Stimulated activated naive B cell treated with anti-CD40 and anti-IgM and Interleukin-4, amounts not matched to agents 10 μg/mL and 1 μg/mL and 100 μg/mL, for 72 hours (primary cell): Measurements from ENCODE around the gene TMED10.

ENCODE experiments used
- ATAC-seq, 2 donors: fragments of 150-1000 bp; cut with Tn5 transposase; replicated peaks; 2 replicates each; pipeline ENCODE4 v1.10.0; 2021; ENCODE audit warnings: moderate library complexity in 1 of 2
- DNase-seq: peaks from one replicate; pipeline ENCODE4 v3.0.0; 2021
- H3K27ac Mint-ChIP-seq: one replicate; pipeline ENCODE4 v1.8.0; 2022; ENCODE audit warnings: mild to moderate bottlenecking, mixed read lengths
- H3K27me3 Mint-ChIP-seq, 2 donors: one replicate each; pipeline ENCODE4 v1.8.0; 2022; ENCODE audit warnings: mixed read lengths in 2 of 2
- H3K36me3 Mint-ChIP-seq, 2 donors: one replicate each; pipeline ENCODE4 v1.8.0; 2022; ENCODE audit warnings: mixed read lengths in 2 of 2, mild to moderate bottlenecking in 1 of 2
- H3K4me1 Mint-ChIP-seq, 2 donors: one replicate each; pipeline ENCODE4 v1.8.0; 2022; ENCODE audit warnings: mixed read lengths in 2 of 2, mild to moderate bottlenecking in 1 of 2
- H3K4me3 Mint-ChIP-seq, 2 donors: one replicate each; pipeline ENCODE4 v1.8.0; 2022; ENCODE audit warnings: mild to moderate bottlenecking in 2 of 2, mixed read lengths in 2 of 2, moderate library complexity in 1 of 2
- H3K9me3 Mint-ChIP-seq, 2 donors: one replicate each; pipeline ENCODE4 v1.8.0; 2022; ENCODE audit warnings: mixed read lengths in 2 of 2, mild to moderate bottlenecking in 1 of 2

TMED10 gene

DNA sequence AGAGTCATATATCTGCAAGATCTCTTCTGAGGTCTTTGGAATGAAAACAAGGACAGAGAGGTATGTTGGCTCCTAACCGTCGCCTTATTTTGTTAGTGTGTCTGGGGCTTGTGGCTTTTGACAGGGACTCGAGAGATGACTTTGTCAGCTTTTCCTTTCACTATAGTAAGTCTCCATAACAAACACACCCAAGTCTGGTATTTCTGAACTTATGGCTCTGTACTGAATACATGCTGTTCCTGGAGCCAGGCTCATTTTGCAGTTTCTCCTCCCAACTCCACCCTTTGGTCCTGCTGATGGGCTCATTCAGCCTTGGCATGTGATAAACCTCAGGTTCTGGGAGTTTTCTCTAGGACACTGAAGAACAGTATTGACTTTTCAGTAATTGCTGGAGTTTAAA, 27.7 kb upstream of the TMED10 start:
- Mint-ChIP-seq H3K27ac (no peak overlapping the region), H3K27me3 (no peaks in the 10 kb centered on the region), H3K4me1 (peaks cover 5 to 6% of the 10 kb centered on the region in 2 donors), H3K4me3 (no peak overlapping the region), H3K36me3 (no peaks in the 10 kb centered on the region), H3K9me3 (no peaks in the 10 kb centered on the region)
- no peak for ATAC-seq
- DNase-seq: no peak

- H3K27ac Mint-ChIP-seq: no peak overlapping the region
- DNase-seq: no peak
- peak in 1 of 2 donors; percentile 51 for ATAC-seq
Observed at GRCh38 chr14:75202657-75203056, 26.2 kb upstream of the TMED10 start.

GRCh38 chr14:75201087-75201486, 24.7 kb upstream of the TMED10 start:
- no peak overlapping the region for H3K4me3 Mint-ChIP-seq
- peaks cover 13 to 24% of the 10 kb centered on the region in 2 donors for H3K4me1 Mint-ChIP-seq
- no peak for ATAC-seq
- H3K27me3 Mint-ChIP-seq: no peaks in the 10 kb centered on the region
- H3K27ac Mint-ChIP-seq: no peak overlapping the region
- no peak for DNase-seq
- peaks cover 0 to 1% of the 10 kb centered on the region in 2 donors for H3K9me3 Mint-ChIP-seq
- H3K36me3 Mint-ChIP-seq: no peaks in the 10 kb centered on the region

More at GRCh38 chr14:75202657-75203056, 26.2 kb upstream of the TMED10 start:
- no peaks in the 10 kb centered on the region for H3K27me3 Mint-ChIP-seq
- no peaks in the 10 kb centered on the region for H3K36me3 Mint-ChIP-seq
- peaks cover 7 to 16% of the 10 kb centered on the region in 2 donors for H3K4me1 Mint-ChIP-seq
- H3K4me3 Mint-ChIP-seq: no peak overlapping the region
- H3K9me3 Mint-ChIP-seq: no peaks in the 10 kb centered on the region

GRCh38 chr14:75200451-75200850, 24.0 kb upstream of the TMED10 start:
- Mint-ChIP-seq H3K36me3 (no peaks in the 10 kb centered on the region), H3K4me1 (peaks cover 13 to 26% of the 10 kb centered on the region in 2 donors), H3K4me3 (no peak overlapping the region), H3K27me3 (no peaks in the 10 kb centered on the region), H3K27ac (no peak overlapping the region), H3K9me3 (peaks cover 0 to 1% of the 10 kb centered on the region in 2 donors)
- ATAC-seq: no peak
- DNase-seq: no peak

GRCh38 chr14:75198291-75198933, 22.0 kb upstream of the TMED10 start:
- no peaks in the 10 kb centered on the region for H3K27me3 Mint-ChIP-seq
- H3K4me1 Mint-ChIP-seq: peaks cover 13 to 26% of the 10 kb centered on the region in 2 donors
- H3K27ac Mint-ChIP-seq: no peak overlapping the region
- H3K4me3 Mint-ChIP-seq: no peak overlapping the region
- no peak for DNase-seq
- no peak for ATAC-seq
- no peaks in the 10 kb centered on the region for H3K36me3 Mint-ChIP-seq
- peaks cover 0 to 1% of the 10 kb centered on the region in 2 donors for H3K9me3 Mint-ChIP-seq

DNA sequence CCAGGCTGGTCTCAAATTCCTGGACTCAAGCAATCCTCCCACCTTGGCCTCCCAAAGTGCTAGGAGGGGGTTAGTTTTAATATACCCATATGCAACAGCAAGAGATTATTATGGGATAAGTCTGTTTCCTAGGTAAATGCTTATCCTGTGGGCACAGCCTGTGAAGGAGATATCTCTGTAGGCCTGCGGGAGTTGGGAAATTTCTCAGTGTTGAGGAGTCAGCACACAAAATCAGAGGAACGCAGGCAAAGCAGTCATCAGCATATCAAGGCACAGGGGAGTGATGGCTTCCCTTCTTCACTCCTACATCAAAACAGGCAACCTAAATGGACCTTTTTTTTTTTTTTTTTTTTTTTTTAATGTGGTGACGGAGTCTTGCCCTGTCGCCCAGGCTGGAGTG, 20.9 kb upstream of the TMED10 start:
- Mint-ChIP-seq H3K4me3 (no peak overlapping the region), H3K36me3 (no peaks in the 10 kb centered on the region), H3K9me3 (peaks cover 0 to 1% of the 10 kb centered on the region in 2 donors), H3K4me1 (peaks cover 10 to 21% of the 10 kb centered on the region in 2 donors), H3K27ac (no peak overlapping the region), H3K27me3 (no peaks in the 10 kb centered on the region)
- ATAC-seq (no peak), DNase-seq (no peak)

DNA sequence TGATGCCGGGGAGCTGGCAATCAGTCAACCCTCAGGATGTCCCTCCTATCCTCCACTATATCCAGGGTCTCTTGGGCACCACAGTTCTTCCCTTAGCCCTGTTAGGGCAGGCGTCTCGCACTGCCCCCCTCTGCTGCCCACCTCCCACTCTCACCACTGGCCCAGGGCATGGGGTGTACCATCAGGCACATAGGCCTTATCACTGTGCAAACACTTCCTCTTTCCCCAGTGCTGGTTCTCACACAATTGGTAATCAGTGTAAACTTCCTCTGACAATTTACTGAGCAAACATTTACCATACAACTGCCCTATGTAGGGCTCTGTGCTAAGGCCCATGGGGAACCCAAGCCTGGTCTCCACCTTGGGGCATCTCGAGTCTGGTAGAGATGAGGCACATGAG, 20.1 kb upstream of the TMED10 start:
- H3K36me3 Mint-ChIP-seq: no peaks in the 10 kb centered on the region
- H3K9me3 Mint-ChIP-seq: peaks cover 0 to 1% of the 10 kb centered on the region in 2 donors
- ATAC-seq (peak; percentile 94 to 95), DNase-seq (peak; percentile 4)
- peaks cover 9 to 20% of the 10 kb centered on the region in 2 donors for H3K4me1 Mint-ChIP-seq
- H3K4me3 Mint-ChIP-seq: no peak overlapping the region
- no peaks in the 10 kb centered on the region for H3K27me3 Mint-ChIP-seq
- peak overlapping the region; percentile 82 for H3K27ac Mint-ChIP-seq

DNA sequence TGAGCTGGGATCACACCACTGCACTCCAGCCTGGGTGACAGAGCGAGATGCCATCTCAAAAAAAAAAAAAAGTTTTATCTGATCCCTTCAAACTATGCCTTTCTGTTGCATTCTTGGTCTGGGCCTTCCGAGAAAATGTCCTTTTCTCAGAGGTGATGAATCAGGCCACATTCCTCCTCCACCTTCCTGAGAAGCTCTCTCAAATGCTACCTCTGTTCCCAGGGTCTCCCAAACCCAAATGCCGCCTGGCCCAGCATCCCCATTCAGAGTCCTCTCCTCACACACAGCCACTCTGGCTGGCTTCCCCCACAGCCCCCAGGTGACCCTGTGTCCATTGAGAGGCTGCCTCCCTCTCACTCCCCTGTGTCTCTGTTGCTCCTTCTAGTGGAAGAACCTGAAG, 19.7 kb upstream of the TMED10 start:
- H3K4me3 Mint-ChIP-seq: no peak overlapping the region
- no peaks in the 10 kb centered on the region for H3K27me3 Mint-ChIP-seq
- no peak for DNase-seq
- H3K36me3 Mint-ChIP-seq: no peaks in the 10 kb centered on the region
- peaks cover 0 to 1% of the 10 kb centered on the region in 2 donors for H3K9me3 Mint-ChIP-seq
- peak; percentile 23 to 33 for ATAC-seq
- H3K27ac Mint-ChIP-seq: peak overlapping the region; percentile 82
- peaks cover 9 to 20% of the 10 kb centered on the region in 2 donors for H3K4me1 Mint-ChIP-seq

GRCh38 chr14:75191100-75191499, 14.7 kb upstream of the TMED10 start:
- Mint-ChIP-seq H3K27ac (no peak overlapping the region), H3K9me3 (peaks cover 0 to 3% of the 10 kb centered on the region in 2 donors), H3K36me3 (peaks cover 0 to 3% of the 10 kb centered on the region in 2 donors), H3K4me3 (no peak overlapping the region), H3K27me3 (no peaks in the 10 kb centered on the region), H3K4me1 (peaks cover 22 to 36% of the 10 kb centered on the region in 2 donors)
- DNase-seq: no peak
- no peak for ATAC-seq

DNA sequence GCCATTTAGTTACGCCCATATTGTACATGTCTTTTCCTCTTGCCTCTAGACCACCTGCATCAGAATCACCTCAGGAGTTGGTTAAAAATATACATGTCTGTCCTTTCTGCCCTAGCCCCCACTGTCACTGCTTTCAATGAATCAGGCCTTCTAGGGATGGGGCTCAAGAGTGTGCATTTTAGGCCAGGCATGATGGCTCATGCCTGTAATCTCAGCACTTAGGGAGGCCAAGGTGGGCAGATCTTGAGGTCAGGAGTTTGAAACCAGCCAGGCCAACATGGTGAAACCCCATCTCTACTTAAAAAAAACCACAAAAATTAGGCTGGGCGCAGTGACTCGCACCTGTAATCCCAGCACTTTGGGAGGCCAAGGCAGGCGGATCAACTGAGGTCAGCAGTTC, 13.6 kb upstream of the TMED10 start:
- H3K4me3 Mint-ChIP-seq: no peak overlapping the region
- H3K4me1 Mint-ChIP-seq: peaks cover 22 to 40% of the 10 kb centered on the region in 2 donors
- H3K27ac Mint-ChIP-seq: no peak overlapping the region
- peaks cover 0 to 3% of the 10 kb centered on the region in 2 donors for H3K36me3 Mint-ChIP-seq
- no peak for ATAC-seq
- H3K9me3 Mint-ChIP-seq: peaks cover 0 to 3% of the 10 kb centered on the region in 2 donors
- H3K27me3 Mint-ChIP-seq: no peaks in the 10 kb centered on the region
- no peak for DNase-seq

DNA sequence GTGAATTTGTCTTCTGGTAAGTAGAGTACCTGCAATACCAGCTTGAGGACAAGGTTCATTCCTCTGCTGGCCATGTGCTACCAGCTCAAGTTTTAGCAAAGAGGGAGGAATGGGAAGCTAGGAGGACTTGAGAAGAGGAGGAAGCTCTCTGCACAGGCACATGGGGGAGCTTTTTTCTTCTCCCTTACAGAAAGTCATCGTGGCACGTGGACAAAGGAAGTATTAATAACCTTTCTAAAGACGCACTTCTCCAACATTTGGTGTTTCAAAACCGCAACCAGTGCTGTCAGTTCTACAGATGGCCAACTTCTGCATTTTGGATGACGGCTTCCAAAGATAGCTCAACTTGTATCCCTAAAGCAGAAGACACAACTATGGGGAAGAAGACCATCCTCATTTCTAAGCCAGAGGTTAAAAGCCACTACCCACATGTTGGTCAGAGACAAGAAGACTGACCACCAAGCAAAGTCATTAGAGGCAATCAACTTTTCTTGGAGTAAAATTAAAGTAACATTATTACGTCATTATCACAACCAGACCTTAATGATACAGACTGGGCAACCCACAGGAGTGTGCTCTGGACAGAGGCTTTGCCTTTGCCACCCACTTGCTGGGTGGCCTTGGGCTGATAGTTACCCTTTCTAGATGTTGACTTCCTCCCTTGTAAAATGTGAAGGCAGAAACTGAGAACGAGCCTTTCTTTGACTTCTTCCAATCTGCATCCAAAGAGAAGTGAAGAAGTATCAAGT, 12.3 kb upstream of the TMED10 start:
- H3K4me3 Mint-ChIP-seq: peak overlapping the region; percentile 2 to 58
- H3K4me1 Mint-ChIP-seq: peaks cover 24 to 47% of the 10 kb centered on the region in 2 donors
- ATAC-seq: peak; percentile 89 to 91
- H3K27ac Mint-ChIP-seq: peak overlapping the region; percentile 80
- peaks cover 0 to 3% of the 10 kb centered on the region in 2 donors for H3K9me3 Mint-ChIP-seq
- H3K36me3 Mint-ChIP-seq: peaks cover 0 to 3% of the 10 kb centered on the region in 2 donors
- DNase-seq: peak; percentile 70
- no peaks in the 10 kb centered on the region for H3K27me3 Mint-ChIP-seq

GRCh38 chr14:75188086-75188485, 11.7 kb upstream of the TMED10 start:
- DNase-seq: no peak
- Mint-ChIP-seq H3K27me3 (no peaks in the 10 kb centered on the region), H3K9me3 (peaks cover 0 to 3% of the 10 kb centered on the region in 2 donors), H3K4me1 (peaks cover 24 to 47% of the 10 kb centered on the region in 2 donors), H3K27ac (peak overlapping the region; percentile 80), H3K36me3 (peaks cover 0 to 3% of the 10 kb centered on the region in 2 donors), H3K4me3 (peak overlapping the region; percentile 2 to 58)
- no peak for ATAC-seq

GRCh38 chr14:75186953-75187352, 10.5 kb upstream of the TMED10 start:
- H3K27me3 Mint-ChIP-seq: peaks cover 0 to 5% of the 10 kb centered on the region in 2 donors
- H3K36me3 Mint-ChIP-seq: peaks cover 0 to 3% of the 10 kb centered on the region in 2 donors
- DNase-seq: no peak
- ATAC-seq: no peak
- peak overlapping the region; percentile 52 for H3K27ac Mint-ChIP-seq
- H3K4me3 Mint-ChIP-seq: no peak overlapping the region
- peaks cover 0 to 3% of the 10 kb centered on the region in 2 donors for H3K9me3 Mint-ChIP-seq
- peaks cover 24 to 47% of the 10 kb centered on the region in 2 donors for H3K4me1 Mint-ChIP-seq

GRCh38 chr14:75185251-75186040, 9.0 kb upstream of the TMED10 start:
- ATAC-seq: no peak
- H3K27ac Mint-ChIP-seq: peak overlapping the region; percentile 20
- no peak for DNase-seq
- peaks cover 0 to 5% of the 10 kb centered on the region in 2 donors for H3K27me3 Mint-ChIP-seq
- H3K9me3 Mint-ChIP-seq: peaks cover 0 to 3% of the 10 kb centered on the region in 2 donors
- peaks cover 24 to 47% of the 10 kb centered on the region in 2 donors for H3K4me1 Mint-ChIP-seq
- H3K4me3 Mint-ChIP-seq: no peak overlapping the region
- peaks cover 0 to 3% of the 10 kb centered on the region in 2 donors for H3K36me3 Mint-ChIP-seq
